ENCODE results near the gene GAS7. TPM values are rescaled to one million over a fixed set of nuclear protein-coding genes. Genes with fewer than 3 reads are reported as not detected.

Gene GAS7
- total RNA-seq, 1 donor from 2014 or later: 4.8 TPM

- no peak for DNase-seq
Measured at GRCh38 chr17:9878786-9879525, 319.4 kb downstream of the GAS7 start.

- no peak for DNase-seq
Measured at GRCh38 chr17:9878356-9878755, 320.1 kb downstream of the GAS7 start.

GRCh38 chr17:9875441-9875840, 323.0 kb downstream of the GAS7 start:
- no peak for DNase-seq

- no peak for DNase-seq
Measured at GRCh38 chr17:9874722-9875121, 323.7 kb downstream of the GAS7 start.

GRCh38 chr17:9872852-9873251, 325.6 kb downstream of the GAS7 start:
- no peak for DNase-seq

GRCh38 chr17:9868552-9868951, 329.9 kb downstream of the GAS7 start:
- DNase-seq: no peak

- no peak for DNase-seq
Measured at GRCh38 chr17:9865586-9865985, 332.8 kb downstream of the GAS7 start.

GRCh38 chr17:9862949-9863348, 335.5 kb downstream of the GAS7 start:
- DNase-seq: no peak

- no peak for DNase-seq
Measured at GRCh38 chr17:9862220-9862619, 336.2 kb downstream of the GAS7 start.

GRCh38 chr17:9860851-9861250, 337.6 kb downstream of the GAS7 start:
- DNase-seq: no peak

Other genes starting within 250 kb of the GAS7 start
- not detected in 2 replicates for gene MYH13, start 174.4 kb upstream of the GAS7 start, total RNA-seq
- gene MYH8, start 223.3 kb upstream of the GAS7 start, total RNA-seq: not detected in 2 replicates

Measured in dermis blood vessel endothelial cell (primary cell).